Dendritic cell treated with granulocyte-macrophage colony-stimulating factor and Interleukin-4, amounts not matched to agents 40 ng/mL and 50 ng/mL, for 4 days (primary cell): ENCODE results near the gene ULK4.

Source experiments
- H3K27ac Mint-ChIP-seq: one replicate; pipeline ENCODE4 v1.8.0; 2022; ENCODE audit warnings: mild to moderate bottlenecking, mixed read lengths
- H3K27me3 Mint-ChIP-seq: one replicate; pipeline ENCODE4 v1.8.0; 2022; ENCODE audit warnings: mild to moderate bottlenecking, mixed read lengths
- H3K36me3 Mint-ChIP-seq: one replicate; pipeline ENCODE4 v1.8.0; 2022; ENCODE audit warnings: low read depth, mixed read lengths
- H3K4me1 Mint-ChIP-seq: one replicate; pipeline ENCODE4 v1.8.0; 2022; ENCODE audit warnings: low read depth, mixed read lengths
- H3K4me3 Mint-ChIP-seq: one replicate; pipeline ENCODE4 v1.8.0; 2022; ENCODE audit warnings: mild to moderate bottlenecking, moderate library complexity, mixed read lengths
- H3K9me3 Mint-ChIP-seq: one replicate; pipeline ENCODE4 v1.8.0; 2022; ENCODE audit warnings: mixed read lengths
- intact Hi-C: fragments of 100-400 bp; cut with micrococcal nuclease; formaldehyde crosslinking; loops from one replicate; pipeline ENCODE4 v1.15.0; 2022

The ULK4 gene

GRCh38 chr3:41961751-41962679 lies at the start of gene ULK4:
ULK4 (minus strand) TSS chr3:41962103; CDS start chr3:41954759, 7,344 bp downstream.
- Mint-ChIP-seq H3K27ac (peak within 1 kb of the TSS; percentile 97), H3K27me3 (no peaks in the 10 kb centered on the region), H3K4me1 (peaks cover 23% of the 10 kb centered on the region), H3K9me3 (no peaks in the 10 kb centered on the region), H3K36me3 (peaks cover 10% of the 10 kb centered on the region), H3K4me3 (peak within 1 kb of the TSS; percentile 100)
- intact Hi-C loops, result loop anchor here (1.0 to 5.0 kb wide), 5 partner anchors 51 to 1655 kb away; partner anchors contain the start of genes EIF1B and NKTR

GRCh38 chr3:42010530-42010929 lies 48.6 kb upstream of the ULK4 start:
- H3K27me3 Mint-ChIP-seq, result no peaks in the 10 kb centered on the region
- H3K36me3 Mint-ChIP-seq, result peaks cover 7% of the 10 kb centered on the region
- peaks cover 48% of the 10 kb centered on the region for H3K4me1 Mint-ChIP-seq
- H3K27ac Mint-ChIP-seq, result peak overlapping the region; percentile 6
- no peaks in the 10 kb centered on the region for H3K9me3 Mint-ChIP-seq
- intact Hi-C loops, result loop anchor here (5.0 kb wide), 1 partner anchor 87 kb away; no protein-coding TSS in a partner anchor
- H3K4me3 Mint-ChIP-seq, result no peak overlapping the region

- no peak overlapping the region for H3K27ac Mint-ChIP-seq
- intact Hi-C loops, result no loop called here
- H3K36me3 Mint-ChIP-seq, result peaks cover 7% of the 10 kb centered on the region
- no peaks in the 10 kb centered on the region for H3K9me3 Mint-ChIP-seq
- no peak overlapping the region for H3K4me3 Mint-ChIP-seq
- H3K27me3 Mint-ChIP-seq, result no peaks in the 10 kb centered on the region
- peaks cover 37% of the 10 kb centered on the region for H3K4me1 Mint-ChIP-seq
Observed at GRCh38 chr3:42009456-42009855, 47.6 kb upstream of the ULK4 start.

GRCh38 chr3:42007785-42008184 lies 45.9 kb upstream of the ULK4 start:
- H3K36me3 Mint-ChIP-seq, result no peaks in the 10 kb centered on the region
- no peak overlapping the region for H3K27ac Mint-ChIP-seq

GRCh38 chr3:42005401-42005800 lies 43.5 kb upstream of the ULK4 start:
- intact Hi-C loops, result no loop called here
- H3K36me3 Mint-ChIP-seq, result no peaks in the 10 kb centered on the region
- H3K4me1 Mint-ChIP-seq, result peaks cover 40% of the 10 kb centered on the region
- no peaks in the 10 kb centered on the region for H3K9me3 Mint-ChIP-seq
- no peak overlapping the region for H3K4me3 Mint-ChIP-seq
- H3K27me3 Mint-ChIP-seq, result no peaks in the 10 kb centered on the region
- H3K27ac Mint-ChIP-seq, result no peak overlapping the region

More at GRCh38 chr3:42007785-42008184, 45.9 kb upstream of the ULK4 start:
- Mint-ChIP-seq H3K4me3 (no peak overlapping the region), H3K9me3 (no peaks in the 10 kb centered on the region), H3K27me3 (no peaks in the 10 kb centered on the region), H3K4me1 (peaks cover 34% of the 10 kb centered on the region)
- intact Hi-C loops, result no loop called here

- H3K27ac Mint-ChIP-seq, result no peak overlapping the region
- H3K4me3 Mint-ChIP-seq, result no peak overlapping the region
- H3K9me3 Mint-ChIP-seq, result no peaks in the 10 kb centered on the region
Observed at GRCh38 chr3:42002790-42003189, 40.9 kb upstream of the ULK4 start.

GRCh38 chr3:42001777-42002176 lies 39.9 kb upstream of the ULK4 start:
- intact Hi-C loops, result no loop called here
- Mint-ChIP-seq H3K4me3 (no peak overlapping the region), H3K9me3 (no peaks in the 10 kb centered on the region), H3K36me3 (no peaks in the 10 kb centered on the region), H3K27me3 (no peaks in the 10 kb centered on the region), H3K4me1 (peaks cover 24% of the 10 kb centered on the region), H3K27ac (peak overlapping the region; percentile 5)

More at GRCh38 chr3:42002790-42003189, 40.9 kb upstream of the ULK4 start:
- H3K4me1 Mint-ChIP-seq, result peaks cover 27% of the 10 kb centered on the region
- H3K36me3 Mint-ChIP-seq, result no peaks in the 10 kb centered on the region
- intact Hi-C loops, result no loop called here
- H3K27me3 Mint-ChIP-seq, result no peaks in the 10 kb centered on the region

GRCh38 chr3:41999909-42000308 lies 38.0 kb upstream of the ULK4 start:
- H3K27me3 Mint-ChIP-seq, result no peaks in the 10 kb centered on the region
- H3K27ac Mint-ChIP-seq, result no peak overlapping the region
- H3K36me3 Mint-ChIP-seq, result no peaks in the 10 kb centered on the region
- H3K4me3 Mint-ChIP-seq, result no peak overlapping the region
- H3K4me1 Mint-ChIP-seq, result peaks cover 24% of the 10 kb centered on the region
- intact Hi-C loops, result no loop called here
- no peaks in the 10 kb centered on the region for H3K9me3 Mint-ChIP-seq

GRCh38 chr3:41997702-41998550 lies 36.0 kb upstream of the ULK4 start:
- Mint-ChIP-seq H3K27ac (no peak overlapping the region), H3K4me1 (peaks cover 23% of the 10 kb centered on the region), H3K27me3 (no peaks in the 10 kb centered on the region), H3K9me3 (no peaks in the 10 kb centered on the region), H3K36me3 (no peaks in the 10 kb centered on the region), H3K4me3 (no peak overlapping the region)
- intact Hi-C loops, result no loop called here

GRCh38 chr3:41991437-41991836 lies 29.5 kb upstream of the ULK4 start:
- no peak overlapping the region for H3K4me3 Mint-ChIP-seq
- peaks cover 10% of the 10 kb centered on the region for H3K4me1 Mint-ChIP-seq
- no peak overlapping the region for H3K27ac Mint-ChIP-seq
- no peaks in the 10 kb centered on the region for H3K27me3 Mint-ChIP-seq
- intact Hi-C loops, result no loop called here
- no peaks in the 10 kb centered on the region for H3K9me3 Mint-ChIP-seq
- H3K36me3 Mint-ChIP-seq, result no peaks in the 10 kb centered on the region

GRCh38 chr3:41989518-41989917 lies 27.6 kb upstream of the ULK4 start:
- intact Hi-C loops, result no loop called here

GRCh38 chr3:41987627-41988026 lies 25.7 kb upstream of the ULK4 start:
- H3K36me3 Mint-ChIP-seq, result no peaks in the 10 kb centered on the region
- intact Hi-C loops, result no loop called here
- H3K9me3 Mint-ChIP-seq, result no peaks in the 10 kb centered on the region
- no peak overlapping the region for H3K4me3 Mint-ChIP-seq
- H3K27ac Mint-ChIP-seq, result peak overlapping the region; percentile 44
- H3K4me1 Mint-ChIP-seq, result peaks cover 10% of the 10 kb centered on the region
- H3K27me3 Mint-ChIP-seq, result no peaks in the 10 kb centered on the region

More at GRCh38 chr3:41989518-41989917, 27.6 kb upstream of the ULK4 start:
- Mint-ChIP-seq H3K4me1 (peaks cover 10% of the 10 kb centered on the region), H3K27ac (no peak overlapping the region), H3K9me3 (no peaks in the 10 kb centered on the region), H3K27me3 (no peaks in the 10 kb centered on the region), H3K36me3 (no peaks in the 10 kb centered on the region), H3K4me3 (no peak overlapping the region)

- H3K9me3 Mint-ChIP-seq, result no peaks in the 10 kb centered on the region
- H3K27ac Mint-ChIP-seq, result no peak overlapping the region
- peaks cover 10% of the 10 kb centered on the region for H3K4me1 Mint-ChIP-seq
- H3K27me3 Mint-ChIP-seq, result no peaks in the 10 kb centered on the region
- H3K4me3 Mint-ChIP-seq, result no peak overlapping the region
- intact Hi-C loops, result no loop called here
- no peaks in the 10 kb centered on the region for H3K36me3 Mint-ChIP-seq
Observed at GRCh38 chr3:41986561-41986960, 24.7 kb upstream of the ULK4 start.

- Mint-ChIP-seq H3K9me3 (no peaks in the 10 kb centered on the region), H3K4me1 (peaks cover 10% of the 10 kb centered on the region), H3K4me3 (no peak overlapping the region), H3K36me3 (no peaks in the 10 kb centered on the region), H3K27ac (no peak overlapping the region), H3K27me3 (no peaks in the 10 kb centered on the region)
- intact Hi-C loops, result no loop called here
Observed at GRCh38 chr3:41985018-41985417, 23.1 kb upstream of the ULK4 start.
